Fibroblast of lung (primary cell): Measurements from ENCODE around the gene ROR2.

Experiments used
- EZH2 ChIP-seq: IDR thresholded peaks from 2 replicates; pipeline ENCODE4 v1.5.1; 2012; ENCODE audit warnings: low read length, control low read depth, mild to moderate bottlenecking; ENCODE audit errors: missing control alignments
- TF ChIP-seq, protein P1 (sequence below), 2 donors: IDR thresholded peaks in 1 of 2; conservative IDR thresholded peaks in 1 of 2; 1 replicate in 1 of 2; 2 replicates in 1 of 2; pipeline ENCODE4 v1.5.1; 2011 to 2012; ENCODE audit warnings: low read length in 2 of 2, control low read depth in 1 of 2, inconsistent platforms in 1 of 2, low read depth in 1 of 2, mild to moderate bottlenecking in 1 of 2

DNA sequence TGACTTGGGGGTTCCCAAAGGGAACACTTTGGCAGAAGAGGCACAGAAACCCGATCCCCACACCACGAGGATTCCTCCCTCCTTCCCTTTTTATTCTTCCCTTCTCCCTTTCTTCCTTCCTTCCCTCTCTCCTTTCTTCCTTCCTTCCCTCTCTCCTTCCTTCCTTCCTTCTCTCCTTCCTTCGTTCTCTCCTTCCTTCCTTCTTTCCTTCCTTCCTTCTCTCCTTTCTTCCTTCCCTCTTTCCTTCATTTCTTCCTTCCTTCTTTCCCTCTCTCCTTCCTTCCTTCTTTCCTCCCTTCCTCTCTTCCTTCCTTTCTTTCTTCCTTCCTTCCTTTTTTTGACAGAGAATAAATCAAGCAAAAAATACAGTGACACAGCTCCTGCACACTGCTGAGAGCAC, 358.4 kb downstream of the ROR2 start:
- TF ChIP-seq, protein P1, sequence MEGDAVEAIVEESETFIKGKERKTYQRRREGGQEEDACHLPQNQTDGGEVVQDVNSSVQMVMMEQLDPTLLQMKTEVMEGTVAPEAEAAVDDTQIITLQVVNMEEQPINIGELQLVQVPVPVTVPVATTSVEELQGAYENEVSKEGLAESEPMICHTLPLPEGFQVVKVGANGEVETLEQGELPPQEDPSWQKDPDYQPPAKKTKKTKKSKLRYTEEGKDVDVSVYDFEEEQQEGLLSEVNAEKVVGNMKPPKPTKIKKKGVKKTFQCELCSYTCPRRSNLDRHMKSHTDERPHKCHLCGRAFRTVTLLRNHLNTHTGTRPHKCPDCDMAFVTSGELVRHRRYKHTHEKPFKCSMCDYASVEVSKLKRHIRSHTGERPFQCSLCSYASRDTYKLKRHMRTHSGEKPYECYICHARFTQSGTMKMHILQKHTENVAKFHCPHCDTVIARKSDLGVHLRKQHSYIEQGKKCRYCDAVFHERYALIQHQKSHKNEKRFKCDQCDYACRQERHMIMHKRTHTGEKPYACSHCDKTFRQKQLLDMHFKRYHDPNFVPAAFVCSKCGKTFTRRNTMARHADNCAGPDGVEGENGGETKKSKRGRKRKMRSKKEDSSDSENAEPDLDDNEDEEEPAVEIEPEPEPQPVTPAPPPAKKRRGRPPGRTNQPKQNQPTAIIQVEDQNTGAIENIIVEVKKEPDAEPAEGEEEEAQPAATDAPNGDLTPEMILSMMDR (conservative IDR thresholded peaks at IDR 0.05 in 1 of 2, IDR thresholded peaks at IDR 0.05 in 1 of 2; ENCODE audit: low read depth in 1 of 2, low read length in 2 of 2): no peak
- TF ChIP-seq EZH2: no peak
